Stomach (tissue), 9 donors: ENCODE results near the gene HLCS. TPM values are rescaled to one million over a fixed set of nuclear protein-coding genes. Genes with fewer than 3 reads are reported as not detected.

Experiments used
- DNase-seq, 2 donors: peaks; one replicate each; pipeline versions ENCODE4 v3.0.0 to v3.0.0-alpha.2; 2013 to 2019
- H3K27ac ChIP-seq, 5 donors: fragments of 200-600 bp in 4 of 5; sonication (generic) in 4 of 5; one replicate each; pipeline ENCODE4 v1.5.1; 2013 to 2019; ENCODE audit warnings: mild to moderate bottlenecking in 1 of 5, moderate library complexity in 1 of 5
- H3K27me3 ChIP-seq, 3 donors: fragments of 200-600 bp; sonication (generic); one replicate each; pipeline ENCODE4 v1.5.1; 2017 to 2019; ENCODE audit warnings: mixed run types in 1 of 3
- H3K36me3 ChIP-seq, 4 donors: fragments of 200-600 bp; sonication (generic); 1 replicate in 3 of 4; 2 replicates in 1 of 4; pipeline ENCODE4 v1.5.1; 2016 to 2019
- H3K4me1 ChIP-seq, 4 donors: fragments of 200-600 bp; sonication (generic); one replicate each; pipeline ENCODE4 v1.5.1; 2016 to 2019
- H3K4me3 ChIP-seq, 4 donors: fragments of 200-600 bp; sonication (generic) in 3 of 4; one replicate each; pipeline ENCODE4 v1.5.1; 2016 to 2019; ENCODE audit warnings: mild to moderate bottlenecking in 1 of 4
- H3K9me3 ChIP-seq, 4 donors: fragments of 200-600 bp; sonication (generic); one replicate each; pipeline ENCODE4 v1.5.1; 2016 to 2019
- CTCF ChIP-seq, 7 experiments: fragments of 450-650 bp in 4 of 7; fragments of 200-600 bp in 3 of 7; sonication (generic) in 3 of 7; IDR thresholded peaks; one replicate each; pipeline ENCODE4 v1.5.1; 2016 to 2019; ENCODE audit warnings: antibody characterized with exemption in 7 of 7, control low read depth in 2 of 7, mild to moderate bottlenecking in 1 of 7
- EP300 ChIP-seq: sonication (generic); formaldehyde crosslinking; IDR thresholded peaks from one replicate; pipeline ENCODE4 v1.6.1; 2017; ENCODE audit warnings: antibody characterized with exemption
- POLR2A ChIP-seq, 4 donors: fragments of 450-650 bp; IDR thresholded peaks; one replicate each; pipeline ENCODE4 v1.6.1; 2016; ENCODE audit warnings: antibody characterized with exemption in 4 of 4, control low read depth in 2 of 4, mild to moderate bottlenecking in 1 of 4, moderate library complexity in 1 of 4
- POLR2AphosphoS5 ChIP-seq, 3 donors: sonication (generic); formaldehyde crosslinking; IDR thresholded peaks; one replicate each; pipeline ENCODE4 v1.6.1; 2016; ENCODE audit warnings: antibody characterized with exemption in 3 of 3
- WGBS, 5 donors: extraction: QIAGEN DNeasy Blood & Tissue Kit in 3 of 5; methylation state at CpG; one replicate each; pipeline versions ENCODE4 v1.1.5 to v1.1.7; 2013 to 2018; 5-methylcytosine and 5-hydroxymethylcytosine counted together
- intact Hi-C: fragments of 100-400 bp; cut with DNase I; formaldehyde crosslinking; loops from one replicate; pipeline ENCODE4 v1.15.1; 2023; ENCODE audit warnings: low total_unique reads
- polyA plus RNA-seq, 3 donors: library from polyadenylated mRNA; stranded (reverse); fragments of 200-250 nt; gene quantifications; one replicate each; pipeline ENCODE4 v1.2.3, GENCODE V29; 2013
- total RNA-seq, 5 donors: library from RNA; depleted of rRNA; stranded (reverse); fragments of >200 nt; gene quantifications; one replicate each; pipeline versions ENCODE4 v1.1.0 to v1.2.3, GENCODE V29; 2014 to 2016
- donor health status: healthy with polysubstance abuse.
- donor health status: Bipolar disorder and iron deficiency.
- donor health status: healthy.

HLCS gene
- total and polyA plus RNA-seq, 8 donors, result 2.3 to 35.1 (median 13.9) TPM

- TF ChIP-seq EP300 (no peak), POLR2A (IDR thresholded peaks at IDR 0.05) (no peak), POLR2AphosphoS5 (IDR thresholded peaks at IDR 0.05) (no peak), CTCF (IDR thresholded peaks at IDR 0.05) (no peak)
- peaks cover 9 to 58% (median 35%) of the 10 kb centered on the region in 4 donors for H3K36me3 ChIP-seq
- no peak for DNase-seq
- intact Hi-C loops, result no loop called here
- WGBS, 5 donors, result 92 to 96% (median 95%) methylated on average over 24 of the region's 24 CpGs
- H3K27ac ChIP-seq, result no peak overlapping the region
- no peaks in the 10 kb centered on the region for H3K27me3 ChIP-seq
- H3K4me3 ChIP-seq, result no peak overlapping the region
- H3K9me3 ChIP-seq, result no peaks in the 10 kb centered on the region
- H3K4me1 ChIP-seq, result peaks cover 0 to 11% (median 5%) of the 10 kb centered on the region in 4 donors
Measured at GRCh38 chr21:36936361-36937135, 29.9 kb downstream of the HLCS start.

GRCh38 chr21:36934864-36935420, 31.5 kb downstream of the HLCS start:
- Histone ChIP-seq H3K36me3 (peaks cover 9 to 62% (median 37%) of the 10 kb centered on the region in 4 donors), H3K27ac (no peak overlapping the region), H3K4me1 (peaks cover 0 to 11% (median 6%) of the 10 kb centered on the region in 4 donors), H3K9me3 (no peaks in the 10 kb centered on the region), H3K4me3 (no peak overlapping the region), H3K27me3 (no peaks in the 10 kb centered on the region)
- 34 to 43% (median 41%) methylated on average over 5 of the region's 5 CpGs for WGBS, 5 donors
- intact Hi-C loops, result no loop called here
- DNase-seq, result no peak
- TF ChIP-seq POLR2AphosphoS5 (IDR thresholded peaks at IDR 0.05) (no peak), EP300 (no peak), CTCF (IDR thresholded peaks at IDR 0.05) (no peak), POLR2A (IDR thresholded peaks at IDR 0.05) (no peak)

- H3K27ac ChIP-seq, result no peak overlapping the region
- no peaks in the 10 kb centered on the region for H3K9me3 ChIP-seq
- 67 to 79% (median 70%) methylated on average over 3 of the region's 3 CpGs for WGBS, 5 donors
- H3K36me3 ChIP-seq, result peaks cover 9 to 48% (median 34%) of the 10 kb centered on the region in 4 donors
- intact Hi-C loops, result no loop called here
- TF ChIP-seq POLR2A (IDR thresholded peaks at IDR 0.05), result no peak
- TF ChIP-seq CTCF (IDR thresholded peaks at IDR 0.05), result no peak
- no peak for DNase-seq
- no peaks in the 10 kb centered on the region for H3K27me3 ChIP-seq
- peaks cover 0 to 25% (median 19%) of the 10 kb centered on the region in 4 donors for H3K4me1 ChIP-seq
- no peak overlapping the region for H3K4me3 ChIP-seq
Measured at GRCh38 chr21:36932161-36932816, 34.2 kb downstream of the HLCS start.

- peaks cover 0 to 31% (median 20%) of the 10 kb centered on the region in 4 donors for H3K4me1 ChIP-seq
- 40 to 50% (median 48%) methylated on average over 7 of the region's 7 CpGs for WGBS, 5 donors
- no peak overlapping the region for H3K4me3 ChIP-seq
- DNase-seq, result peak; percentile 55 to 56
- TF ChIP-seq CTCF (IDR thresholded peaks at IDR 0.05) (peak in 1 of 7 experiments; percentile 4), POLR2AphosphoS5 (IDR thresholded peaks at IDR 0.05) (no peak)
- H3K36me3 ChIP-seq, result peaks cover 0 to 32% (median 20%) of the 10 kb centered on the region in 4 donors
- intact Hi-C loops, result no loop called here
- no peak overlapping the region for H3K27ac ChIP-seq
- no peaks in the 10 kb centered on the region for H3K27me3 ChIP-seq
- no peaks in the 10 kb centered on the region for H3K9me3 ChIP-seq
Measured at GRCh38 chr21:36929622-36930021, 36.8 kb downstream of the HLCS start.
